ENCODE results near the gene SFMBT2. TPM values are rescaled to one million over a fixed set of nuclear protein-coding genes. Genes with fewer than 3 reads are reported as not detected.

SFMBT2 gene
- total RNA-seq, 2 donors from 2014 or later, result 20.4 to 24.8 TPM

DNA sequence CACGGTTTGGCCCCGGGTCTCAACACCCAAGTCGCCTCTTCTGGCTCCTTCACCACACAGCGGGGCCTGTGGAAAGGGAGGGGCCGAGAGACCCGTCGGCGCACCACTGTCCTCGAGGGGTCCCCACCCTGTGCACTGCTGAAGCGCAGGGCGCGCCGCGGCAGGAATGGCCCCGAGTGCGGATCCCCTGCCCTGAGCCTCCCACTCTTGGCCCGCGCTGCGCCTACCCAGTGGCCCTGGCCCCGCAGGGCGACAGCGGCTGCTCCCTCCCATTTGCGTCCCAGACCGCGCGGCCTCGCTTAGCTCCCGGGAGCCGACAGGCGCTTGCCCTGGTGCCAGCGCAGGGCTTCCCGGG is 2.1 kb upstream of the SFMBT2 start:
- Mint-ChIP-seq H3K27me3 (peaks cover 3% of the 10 kb centered on the region), H3K36me3 (ENCODE audit: low read depth) (peaks cover 24% of the 10 kb centered on the region), H3K4me3 (peak overlapping the region; percentile 97)

GRCh38 chr10:7412237-7412927 is 1.5 kb upstream of the SFMBT2 start:
- Mint-ChIP-seq H3K4me3 (peak overlapping the region; percentile 97), H3K9me3 (no peaks in the 10 kb centered on the region), H3K4me1 (peaks cover 9% of the 10 kb centered on the region), H3K27ac (no peak overlapping the region), H3K36me3 (ENCODE audit: low read depth) (peaks cover 24% of the 10 kb centered on the region), H3K27me3 (peaks cover 3% of the 10 kb centered on the region)
- ATAC-seq (replicated peaks), result no peak

More for the DNA sequence above, 2.1 kb upstream of the SFMBT2 start:
- H3K4me1 Mint-ChIP-seq, result peaks cover 13% of the 10 kb centered on the region
- H3K9me3 Mint-ChIP-seq, result no peaks in the 10 kb centered on the region
- no peak overlapping the region for H3K27ac Mint-ChIP-seq
- no peak for ATAC-seq (replicated peaks)

DNA sequence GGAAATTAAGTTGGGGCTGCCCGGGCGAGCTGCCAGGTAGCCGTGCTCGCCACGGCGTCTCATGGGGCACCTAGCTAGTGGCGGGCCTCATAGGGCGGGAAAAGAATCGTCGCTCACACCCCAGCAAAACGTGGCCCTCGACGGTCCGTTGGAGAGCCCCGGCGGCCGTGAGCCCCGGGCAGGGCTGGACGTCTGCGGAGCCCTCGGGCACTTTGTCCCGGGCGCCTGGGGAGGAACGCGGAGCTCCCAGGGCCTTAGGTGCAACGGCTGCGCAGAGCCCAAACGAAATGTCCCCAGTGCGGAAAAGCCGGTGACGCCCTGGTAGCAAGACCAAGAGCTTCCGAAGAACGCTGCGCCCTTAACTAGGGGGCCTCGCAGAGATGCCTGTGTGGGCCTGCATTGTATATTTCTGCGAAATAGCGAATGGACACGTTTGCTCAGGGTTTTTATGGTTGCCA is 866 bp upstream of the SFMBT2 start:
- Mint-ChIP-seq H3K4me3 (peak overlapping the region; percentile 97), H3K4me1 (peaks cover 11% of the 10 kb centered on the region), H3K36me3 (ENCODE audit: low read depth) (peaks cover 24% of the 10 kb centered on the region), H3K27ac (peak overlapping the region; percentile 92), H3K27me3 (peaks cover 3% of the 10 kb centered on the region), H3K9me3 (no peaks in the 10 kb centered on the region)
- peak; percentile 1 for ATAC-seq (replicated peaks)

GRCh38 chr10:7410301-7410861 is 453 bp downstream of the SFMBT2 start:
- H3K4me1 Mint-ChIP-seq, result peaks cover 23% of the 10 kb centered on the region
- peak; percentile 13 for ATAC-seq (replicated peaks)

GRCh38 chr10:7409732-7410168 is 1.1 kb downstream of the SFMBT2 start:
- Mint-ChIP-seq H3K36me3 (ENCODE audit: low read depth) (peaks cover 37% of the 10 kb centered on the region), H3K4me1 (peaks cover 29% of the 10 kb centered on the region), H3K4me3 (peak overlapping the region; percentile 97), H3K27ac (peak overlapping the region; percentile 92), H3K27me3 (peaks cover 3% of the 10 kb centered on the region), H3K9me3 (no peaks in the 10 kb centered on the region)
- ATAC-seq (replicated peaks), result peak; percentile 19

More at GRCh38 chr10:7410301-7410861, 453 bp downstream of the SFMBT2 start:
- Mint-ChIP-seq H3K9me3 (no peaks in the 10 kb centered on the region), H3K27ac (peak overlapping the region; percentile 92), H3K27me3 (peaks cover 3% of the 10 kb centered on the region), H3K4me3 (peak overlapping the region; percentile 97), H3K36me3 (ENCODE audit: low read depth) (peaks cover 31% of the 10 kb centered on the region)

DNA sequence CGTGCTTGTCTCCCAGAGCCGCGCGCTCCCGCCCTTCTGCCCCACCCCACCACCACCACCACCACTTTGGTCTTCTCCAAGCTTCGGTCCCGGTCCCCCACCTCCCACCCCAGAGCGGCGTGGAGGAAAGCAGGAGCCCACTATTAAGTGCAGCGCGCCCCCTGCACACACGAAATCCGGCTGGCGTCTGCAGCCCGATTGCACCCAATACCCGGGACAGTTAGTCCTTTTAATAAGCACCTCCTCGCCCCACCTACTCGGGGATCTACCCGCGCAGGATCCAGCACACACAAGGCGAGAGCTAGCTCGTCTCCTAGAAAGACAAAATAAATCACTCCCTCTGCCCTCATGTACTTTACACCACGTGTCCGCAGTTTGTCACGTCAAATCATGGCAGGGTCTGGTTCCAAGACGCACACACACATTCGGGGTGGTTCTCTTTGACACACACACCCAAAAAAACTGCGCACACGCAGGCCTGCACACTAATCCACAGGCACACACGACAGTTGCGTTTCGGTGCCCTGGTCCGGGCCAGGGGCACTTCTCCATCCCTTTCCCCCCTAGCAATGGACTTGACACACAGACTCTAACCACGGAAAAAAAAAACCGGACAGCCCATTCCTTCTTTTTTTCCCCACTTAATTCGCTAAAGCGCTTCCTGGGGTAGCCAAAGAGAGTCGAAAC is 1.6 kb downstream of the SFMBT2 start:
- peak; percentile 67 for ATAC-seq (replicated peaks)
- peak overlapping the region; percentile 97 for H3K4me3 Mint-ChIP-seq
- peaks cover 39% of the 10 kb centered on the region for H3K36me3 Mint-ChIP-seq (ENCODE audit: low read depth)
- peaks cover 35% of the 10 kb centered on the region for H3K4me1 Mint-ChIP-seq
- H3K27ac Mint-ChIP-seq, result peak overlapping the region; percentile 92
- no peaks in the 10 kb centered on the region for H3K9me3 Mint-ChIP-seq
- peaks cover 3% of the 10 kb centered on the region for H3K27me3 Mint-ChIP-seq

- Mint-ChIP-seq H3K27ac (peak overlapping the region; percentile 92), H3K27me3 (no peaks in the 10 kb centered on the region), H3K4me1 (peaks cover 36% of the 10 kb centered on the region), H3K36me3 (ENCODE audit: low read depth) (peaks cover 39% of the 10 kb centered on the region), H3K4me3 (peak overlapping the region; percentile 97), H3K9me3 (no peaks in the 10 kb centered on the region)
- ATAC-seq (replicated peaks), result peak; percentile 13
Measured at GRCh38 chr10:7408291-7409044, 2.4 kb downstream of the SFMBT2 start.

- H3K9me3 Mint-ChIP-seq, result no peaks in the 10 kb centered on the region
- peaks cover 46% of the 10 kb centered on the region for H3K36me3 Mint-ChIP-seq (ENCODE audit: low read depth)
- peak overlapping the region; percentile 97 for H3K4me3 Mint-ChIP-seq
- H3K27me3 Mint-ChIP-seq, result no peaks in the 10 kb centered on the region
- no peak for ATAC-seq (replicated peaks)
- peaks cover 43% of the 10 kb centered on the region for H3K4me1 Mint-ChIP-seq
- H3K27ac Mint-ChIP-seq, result peak overlapping the region; percentile 41
Measured at GRCh38 chr10:7407368-7408290, 3.2 kb downstream of the SFMBT2 start.

- Mint-ChIP-seq H3K4me1 (peaks cover 46% of the 10 kb centered on the region), H3K36me3 (ENCODE audit: low read depth) (peaks cover 51% of the 10 kb centered on the region), H3K4me3 (peak overlapping the region; percentile 97)
Measured at GRCh38 chr10:7406712-7407333, 4.0 kb downstream of the SFMBT2 start.

GRCh38 chr10:7405637-7406036 is 5.2 kb downstream of the SFMBT2 start:
- peak overlapping the region; percentile 97 for H3K4me3 Mint-ChIP-seq
- no peaks in the 10 kb centered on the region for H3K9me3 Mint-ChIP-seq
- H3K27me3 Mint-ChIP-seq, result no peaks in the 10 kb centered on the region
- H3K4me1 Mint-ChIP-seq, result peaks cover 52% of the 10 kb centered on the region
- peaks cover 46% of the 10 kb centered on the region for H3K36me3 Mint-ChIP-seq (ENCODE audit: low read depth)
- peak; percentile 2 for ATAC-seq (replicated peaks)
- H3K27ac Mint-ChIP-seq, result peak overlapping the region; percentile 77

More at GRCh38 chr10:7406712-7407333, 4.0 kb downstream of the SFMBT2 start:
- Mint-ChIP-seq H3K27ac (no peak overlapping the region), H3K9me3 (no peaks in the 10 kb centered on the region), H3K27me3 (no peaks in the 10 kb centered on the region)
- no peak for ATAC-seq (replicated peaks)

- H3K27me3 Mint-ChIP-seq, result no peaks in the 10 kb centered on the region
- H3K4me1 Mint-ChIP-seq, result peaks cover 44% of the 10 kb centered on the region
- no peak overlapping the region for H3K4me3 Mint-ChIP-seq
- no peak for ATAC-seq (replicated peaks)
- H3K9me3 Mint-ChIP-seq, result no peaks in the 10 kb centered on the region
- peaks cover 37% of the 10 kb centered on the region for H3K36me3 Mint-ChIP-seq (ENCODE audit: low read depth)
- no peak overlapping the region for H3K27ac Mint-ChIP-seq
Measured at GRCh38 chr10:7403620-7404019, 7.2 kb downstream of the SFMBT2 start.

DNA sequence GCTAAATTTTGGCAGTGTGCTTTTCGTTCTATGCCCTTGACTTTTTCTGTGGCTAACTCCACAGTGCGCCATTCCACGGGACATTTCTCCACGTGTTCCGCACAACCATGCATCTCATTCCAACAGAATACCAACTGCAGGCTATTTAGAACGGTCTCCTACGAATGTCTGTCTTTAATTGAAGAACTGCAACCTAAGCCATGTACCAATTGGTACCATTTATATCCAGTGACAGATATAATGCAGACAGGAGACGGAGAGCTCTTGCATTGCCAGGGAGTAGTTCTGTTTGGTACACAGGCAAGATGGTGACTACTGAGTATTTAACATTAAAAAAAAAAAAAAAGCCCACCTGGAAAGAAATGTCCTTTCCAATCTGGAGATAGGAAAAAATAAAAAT is 9.1 kb downstream of the SFMBT2 start:
- Mint-ChIP-seq H3K36me3 (ENCODE audit: low read depth) (peaks cover 35% of the 10 kb centered on the region), H3K4me1 (peaks cover 54% of the 10 kb centered on the region), H3K4me3 (no peak overlapping the region), H3K9me3 (no peaks in the 10 kb centered on the region), H3K27ac (no peak overlapping the region), H3K27me3 (no peaks in the 10 kb centered on the region)
- ATAC-seq (replicated peaks), result no peak

DNA sequence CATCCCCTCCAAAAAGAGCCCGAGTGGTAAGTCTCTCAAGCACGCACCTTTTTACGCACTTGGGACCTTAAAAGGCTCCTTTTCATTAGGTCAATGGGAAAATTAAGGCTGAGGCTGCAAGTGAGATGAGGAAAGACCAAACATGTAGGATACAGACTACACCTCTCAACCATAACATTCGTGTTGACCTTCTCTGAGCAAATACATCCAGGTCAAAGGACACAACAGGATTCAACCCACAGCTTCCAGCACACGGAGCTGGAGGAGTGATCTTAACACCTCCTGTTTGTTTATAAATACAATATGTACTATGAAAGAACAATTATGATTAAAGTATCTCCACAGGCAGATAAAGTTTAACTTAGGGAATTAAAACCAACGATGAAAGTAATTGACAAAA is 9.7 kb downstream of the SFMBT2 start:
- H3K27me3 Mint-ChIP-seq, result no peaks in the 10 kb centered on the region
- no peak for ATAC-seq (replicated peaks)
- peaks cover 35% of the 10 kb centered on the region for H3K36me3 Mint-ChIP-seq (ENCODE audit: low read depth)
- peaks cover 49% of the 10 kb centered on the region for H3K4me1 Mint-ChIP-seq
- no peaks in the 10 kb centered on the region for H3K9me3 Mint-ChIP-seq
- H3K4me3 Mint-ChIP-seq, result no peak overlapping the region
- H3K27ac Mint-ChIP-seq, result no peak overlapping the region

All from activated T-helper 17 cell treated with anti-CD3 and anti-CD28 coated beads, Interleukin-2, amount 50 U/mL, for 72 hours (primary cell).